ENCODE data around the gene ANKH.

DNA sequence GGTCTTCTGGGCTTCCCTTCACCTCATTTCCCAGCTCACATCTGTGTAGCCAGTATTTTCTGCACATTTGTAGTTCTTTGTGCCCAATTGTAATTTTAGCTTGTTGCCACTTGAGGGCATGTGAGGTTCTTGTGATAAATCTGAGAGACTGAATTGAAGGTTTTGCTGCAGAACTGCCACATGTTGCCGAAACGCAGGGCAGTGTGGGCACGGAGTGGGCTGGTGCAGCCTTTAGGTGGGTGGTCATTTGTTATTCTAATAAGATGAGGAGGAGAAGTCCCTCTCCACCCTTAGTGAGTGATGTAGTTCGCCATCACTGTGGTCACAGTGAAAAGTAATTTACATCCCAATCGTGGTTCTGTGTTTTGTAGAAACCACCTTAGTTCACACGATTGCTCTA is 185.8 kb downstream of the ANKH start:
- TF ChIP-seq, protein P1, sequence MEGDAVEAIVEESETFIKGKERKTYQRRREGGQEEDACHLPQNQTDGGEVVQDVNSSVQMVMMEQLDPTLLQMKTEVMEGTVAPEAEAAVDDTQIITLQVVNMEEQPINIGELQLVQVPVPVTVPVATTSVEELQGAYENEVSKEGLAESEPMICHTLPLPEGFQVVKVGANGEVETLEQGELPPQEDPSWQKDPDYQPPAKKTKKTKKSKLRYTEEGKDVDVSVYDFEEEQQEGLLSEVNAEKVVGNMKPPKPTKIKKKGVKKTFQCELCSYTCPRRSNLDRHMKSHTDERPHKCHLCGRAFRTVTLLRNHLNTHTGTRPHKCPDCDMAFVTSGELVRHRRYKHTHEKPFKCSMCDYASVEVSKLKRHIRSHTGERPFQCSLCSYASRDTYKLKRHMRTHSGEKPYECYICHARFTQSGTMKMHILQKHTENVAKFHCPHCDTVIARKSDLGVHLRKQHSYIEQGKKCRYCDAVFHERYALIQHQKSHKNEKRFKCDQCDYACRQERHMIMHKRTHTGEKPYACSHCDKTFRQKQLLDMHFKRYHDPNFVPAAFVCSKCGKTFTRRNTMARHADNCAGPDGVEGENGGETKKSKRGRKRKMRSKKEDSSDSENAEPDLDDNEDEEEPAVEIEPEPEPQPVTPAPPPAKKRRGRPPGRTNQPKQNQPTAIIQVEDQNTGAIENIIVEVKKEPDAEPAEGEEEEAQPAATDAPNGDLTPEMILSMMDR (optimal IDR thresholded peaks at IDR 0.05 in 1 of 3, IDR thresholded peaks at IDR 0.05 in 1 of 3, conservative IDR thresholded peaks at IDR 0.05 in 1 of 3; ENCODE audit: extremely low read depth in 1 of 3, insufficient read depth in 2 of 3, low read length in 3 of 3), result peak; percentile 51 to 83 (median 57)
- TF ChIP-seq EZH2 (IDR thresholded peaks at IDR 0.05; ENCODE audit: low read length), result no peak
